ENCODE data around the gene SPRYD3.

- no peak for TF ChIP-seq POLR2A (IDR thresholded peaks at IDR 0.05)
- no peak for TF ChIP-seq CTCF (IDR thresholded peaks at IDR 0.05)
Measured at GRCh38 chr12:53052419-53053217, 26.6 kb downstream of the SPRYD3 start.

Data from ovary (tissue), 3 donors.